Natural killer cell (primary cell): ENCODE results near the gene GNAT2. TPM values are rescaled to one million over a fixed set of nuclear protein-coding genes. Genes with fewer than 3 reads are reported as not detected.

Experiments used
- ATAC-seq, 3 donors: fragments of 150-1000 bp in 2 of 3; fragments of 200-7000 bp in 1 of 3; cut with Tn5 transposase; 1 replicate in 1 of 3; 2 replicates in 2 of 3; pipeline ENCODE4 v1.10.0; 2021; ENCODE audit warnings: mild to moderate bottlenecking in 2 of 3, moderate library complexity in 2 of 3
- DNase-seq, 2 donors: peaks; one replicate each; pipeline versions ENCODE4 v3.0.0 to v3.0.0-alpha.2; 2013 to 2021; ENCODE audit warnings: mixed read lengths in 1 of 2
- H3K27ac ChIP-seq: one replicate; pipeline ENCODE4 v1.5.1; 2013; ENCODE audit warnings: mild to moderate bottlenecking, low read length
- H3K27me3 ChIP-seq: one replicate; pipeline ENCODE4 v1.6.1; 2013; ENCODE audit warnings: low read length; ENCODE audit not compliant: control insufficient read depth, insufficient read depth
- H3K36me3 ChIP-seq: one replicate; pipeline ENCODE4 v1.6.1; 2013; ENCODE audit warnings: low read length; ENCODE audit not compliant: control insufficient read depth, insufficient read depth
- H3K4me1 ChIP-seq: one replicate; pipeline ENCODE4 v1.6.1; 2013; ENCODE audit warnings: low read length; ENCODE audit not compliant: control insufficient read depth, insufficient read depth
- H3K4me3 ChIP-seq: one replicate; pipeline ENCODE4 v1.5.1; 2013; ENCODE audit warnings: low read length
- H3K9me3 ChIP-seq: one replicate; pipeline ENCODE4 v1.6.1; 2013; ENCODE audit warnings: low read length; ENCODE audit not compliant: control insufficient read depth, insufficient read depth
- H3K27ac Mint-ChIP-seq, 2 donors: one replicate each; pipeline ENCODE4 v1.8.0; 2022; ENCODE audit warnings: mild to moderate bottlenecking in 2 of 2, mixed read lengths in 2 of 2, moderate library complexity in 1 of 2
- H3K27me3 Mint-ChIP-seq, 2 donors: one replicate each; pipeline ENCODE4 v1.8.0; 2022; ENCODE audit warnings: low read depth in 2 of 2, mixed read lengths in 2 of 2
- H3K36me3 Mint-ChIP-seq: one replicate; pipeline ENCODE4 v1.8.0; 2022; ENCODE audit warnings: mixed read lengths
- H3K4me1 Mint-ChIP-seq, 2 donors: one replicate each; pipeline ENCODE4 v1.8.0; 2022; ENCODE audit warnings: mixed read lengths in 2 of 2
- H3K4me3 Mint-ChIP-seq: one replicate; pipeline ENCODE4 v1.8.0; 2022; ENCODE audit warnings: mild to moderate bottlenecking, moderate library complexity, mixed read lengths
- H3K9me3 Mint-ChIP-seq, 2 donors: one replicate each; pipeline ENCODE4 v1.8.0; 2022; ENCODE audit warnings: mixed read lengths in 2 of 2
- CTCF ChIP-seq: fragments of 200-600 bp; IDR thresholded peaks from one replicate; pipeline ENCODE4 v1.8.0; 2022; ENCODE audit warnings: antibody characterized with exemption
- WGBS: methylation state at CpG from one replicate; pipeline ENCODE4 v1.1.7; 2013; ENCODE audit warnings: missing lambda C conversion rate; ENCODE audit not compliant: insufficient coverage; 5-methylcytosine and 5-hydroxymethylcytosine counted together
- intact Hi-C: fragments of 100-400 bp; cut with micrococcal nuclease; formaldehyde crosslinking; loops from one replicate; pipeline ENCODE4 v1.14.2; 2022
- total RNA-seq, 4 donors: library from RNA; stranded (reverse); fragments of 120-200 nt in 1 of 4; gene quantifications; one replicate each; pipeline versions ENCODE4 v1.2.3 to v1.2.4, GENCODE V29; 2013 to 2022

GNAT2 gene
- total RNA-seq, 3 donors from 2014 or later (not counting 1 experiment from before 2014, with no cell fraction given) = not detected

- peaks cover 36% of the 10 kb centered on the region for H3K36me3 ChIP-seq
- DNase-seq = peak in 1 of 2 donors; percentile 1
- 92% methylated on average over 5 of the region's 5 CpGs for WGBS
These were observed 13.4 kb upstream of the GNAT2 start for GRCh38 chr1:109632671-109633346.

DNA sequence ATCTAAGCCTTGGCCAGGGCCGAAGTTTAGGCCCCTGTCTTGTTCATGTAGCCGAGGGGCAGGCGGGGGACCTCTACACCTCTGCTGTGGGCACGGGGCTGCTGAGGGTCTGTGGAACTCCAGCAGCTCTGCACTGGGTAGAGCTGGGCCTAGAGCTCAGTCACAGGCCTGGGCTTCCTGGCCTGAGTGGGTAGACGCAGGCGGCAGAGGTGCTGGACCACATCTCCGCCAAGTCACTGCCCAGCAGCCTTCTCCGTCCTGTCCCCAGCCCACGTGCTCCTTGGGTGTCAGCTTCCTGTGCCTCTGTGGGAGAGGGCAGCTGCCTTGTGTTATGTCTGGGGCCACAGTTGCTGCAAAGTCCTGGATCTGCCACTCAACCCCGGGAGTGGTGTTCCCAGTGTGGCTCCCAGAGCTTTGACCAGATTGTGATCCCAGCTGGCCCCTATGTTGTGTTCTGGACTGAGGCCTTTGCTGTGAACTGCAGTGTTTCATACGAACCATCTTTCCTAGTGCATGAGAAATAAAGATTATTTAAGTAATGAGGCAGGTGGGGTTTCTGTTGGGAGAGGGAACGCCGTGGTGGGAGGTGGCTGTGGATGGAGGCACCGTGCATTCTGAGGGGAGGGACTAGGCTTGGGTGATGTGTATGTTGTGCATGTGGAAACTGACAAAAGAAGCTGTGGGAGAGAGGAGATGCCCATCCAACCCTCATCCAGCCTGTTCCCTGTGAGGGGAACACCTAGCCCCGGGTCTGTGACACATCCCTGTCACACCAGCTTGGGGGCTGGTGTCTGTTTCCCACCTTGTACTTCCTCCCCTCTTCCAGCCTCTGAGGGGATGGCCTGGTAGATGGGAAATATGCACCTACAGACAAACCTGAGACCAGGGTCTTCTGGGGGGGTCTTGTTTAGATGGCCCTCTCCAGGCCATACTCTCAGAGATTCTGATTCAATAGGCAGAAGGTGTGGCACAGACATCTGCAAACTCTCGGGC is 12.4 kb upstream of the GNAT2 start:
- H3K4me1 ChIP-seq = peaks cover 3% of the 10 kb centered on the region
- no peak overlapping the region for H3K27ac ChIP-seq
- H3K9me3 ChIP-seq = no peaks in the 10 kb centered on the region
- DNase-seq = peak in 1 of 2 donors; percentile 2
- Mint-ChIP-seq H3K36me3 (no peaks in the 10 kb centered on the region), H3K9me3 (no peaks in the 10 kb centered on the region), H3K27me3 (peaks cover 0 to 2% of the 10 kb centered on the region in 2 donors), H3K4me3 (no peak overlapping the region), H3K4me1 (peaks cover 0 to 4% of the 10 kb centered on the region in 2 donors), H3K27ac (no peak overlapping the region)
- no peak for TF ChIP-seq CTCF
- intact Hi-C loops = no loop called here
- H3K27me3 ChIP-seq = no peaks in the 10 kb centered on the region
- WGBS = 94% methylated on average over 15 of the region's 16 CpGs
- no peak for ATAC-seq
- H3K36me3 ChIP-seq = peaks cover 46% of the 10 kb centered on the region
- no peak overlapping the region for H3K4me3 ChIP-seq

More at GRCh38 chr1:109632671-109633346, 13.4 kb upstream of the GNAT2 start:
- no peak overlapping the region for H3K27ac Mint-ChIP-seq
- H3K27me3 Mint-ChIP-seq = peaks cover 0 to 8% of the 10 kb centered on the region in 2 donors
- no peaks in the 10 kb centered on the region for H3K36me3 Mint-ChIP-seq
- no peak for TF ChIP-seq CTCF
- no peak overlapping the region for H3K4me3 ChIP-seq
- peaks cover 3% of the 10 kb centered on the region for H3K4me1 ChIP-seq
- peaks cover 0 to 4% of the 10 kb centered on the region in 2 donors for H3K4me1 Mint-ChIP-seq
- H3K27ac ChIP-seq = no peak overlapping the region
- no peaks in the 10 kb centered on the region for H3K9me3 Mint-ChIP-seq
- intact Hi-C loops = no loop called here
- no peak overlapping the region for H3K4me3 Mint-ChIP-seq
- no peaks in the 10 kb centered on the region for H3K9me3 ChIP-seq
- ATAC-seq = no peak
- no peaks in the 10 kb centered on the region for H3K27me3 ChIP-seq

GRCh38 chr1:109630898-109631512 is 11.6 kb upstream of the GNAT2 start:
- no peaks in the 10 kb centered on the region for H3K36me3 Mint-ChIP-seq

More at GRCh38 chr1:109630898-109631512, 11.6 kb upstream of the GNAT2 start:
- no peak overlapping the region for H3K4me3 Mint-ChIP-seq
- intact Hi-C loops = no loop called here
- H3K4me1 ChIP-seq = peaks cover 3% of the 10 kb centered on the region
- H3K27ac ChIP-seq = no peak overlapping the region
- no peaks in the 10 kb centered on the region for H3K27me3 ChIP-seq
- peaks cover under 1 to 4% of the 10 kb centered on the region in 2 donors for H3K4me1 Mint-ChIP-seq
- no peak overlapping the region for H3K27ac Mint-ChIP-seq
- no peak overlapping the region for H3K4me3 ChIP-seq
- H3K27me3 Mint-ChIP-seq = no peaks in the 10 kb centered on the region
- DNase-seq (peak in 1 of 2 donors; percentile 4), ATAC-seq (no peak)
- no peak for TF ChIP-seq CTCF
- no peaks in the 10 kb centered on the region for H3K9me3 Mint-ChIP-seq
- peaks cover 51% of the 10 kb centered on the region for H3K36me3 ChIP-seq
- H3K9me3 ChIP-seq = no peaks in the 10 kb centered on the region
- WGBS = 97% methylated on average over 14 of the region's 14 CpGs
